SK-N-SH (cell line): ENCODE measurements around the gene TPD52L2. TPM values are rescaled to one million over a fixed set of nuclear protein-coding genes. Genes with fewer than 3 reads are reported as not detected.

Source experiments
- CTCF ChIA-PET: fragments of 300-600, 350-600 bp; formaldehyde crosslinking; extraction: SDS; loops from one replicate; lab custom pipeline; 2021; lab: Yijun Ruan, JAX
- POLR2A ChIA-PET: fragments of 350-600 bp; sonication (Branson Sonifier 250); formaldehyde crosslinking; extraction: SDS; loops from one replicate; lab custom pipeline; 2020; ENCODE audit warnings: antibody characterized with exemption, inconsistent platforms; lab: Yijun Ruan, JAX
- DNase-seq: peaks from one replicate; pipeline ENCODE4 v3.0.0; 2012
- H2AFZ ChIP-seq: fragments of 200-600 bp; sonication (generic); 2 replicates; pipeline ENCODE4 v1.8.1; 2016; ENCODE audit warnings: antibody characterized with exemption, mild to moderate bottlenecking, low read depth
- H3F3A ChIP-seq: fragments of 200-600 bp; sonication (generic); replicated peaks from 2 replicates; pipeline ENCODE3; 2016; ENCODE audit warnings: antibody characterized with exemption, mild to moderate bottlenecking; ENCODE audit not compliant: insufficient read depth
- H3K27ac ChIP-seq, 2 experiments: fragments of 200-500 bp in 1 of 2; fragments of 200-600 bp in 1 of 2; sonication (Bioruptor generic) in 1 of 2; sonication (generic), shearing (Covaris generic) in 1 of 2; 2 replicates each; pipeline versions ENCODE4 v1.5.1 to v1.6.1; 2014 to 2016; ENCODE audit warnings: low read depth in 2 of 2, inconsistent platforms in 1 of 2, low read length in 1 of 2, mild to moderate bottlenecking in 1 of 2, mixed read lengths in 1 of 2
- H3K27me3 ChIP-seq: fragments of 200-600 bp; sonication (generic), shearing (Covaris generic); 2 replicates; pipeline ENCODE4 v1.6.1; 2016; ENCODE audit warnings: mixed run types; ENCODE audit not compliant: insufficient read depth
- H3K36me3 ChIP-seq, 2 experiments: fragments of 200-500 bp in 1 of 2; fragments of 200-600 bp in 1 of 2; sonication (Bioruptor generic) in 1 of 2; sonication (generic) in 1 of 2; replicated peaks in 1 of 2; 2 replicates each; pipeline versions ENCODE3 to v1.5.1; 2014 to 2016; ENCODE audit warnings: low read length in 1 of 2, mild to moderate bottlenecking in 1 of 2; ENCODE audit not compliant: insufficient read depth in 2 of 2, control insufficient read depth in 1 of 2
- H3K4me1 ChIP-seq, 2 experiments: fragments of 200-500 bp in 1 of 2; fragments of 200-600 bp in 1 of 2; sonication (Bioruptor generic) in 1 of 2; sonication (generic), shearing (Covaris generic) in 1 of 2; 2 replicates each; pipeline versions ENCODE4 v1.5.1 to v1.6.1; 2014 to 2016; ENCODE audit warnings: low read depth in 1 of 2, low read length in 1 of 2, mixed run types in 1 of 2; ENCODE audit not compliant: insufficient read depth in 2 of 2, control insufficient read depth in 1 of 2
- H3K4me2 ChIP-seq: fragments of 200-600 bp; sonication (generic), shearing (Covaris generic); 2 replicates; pipeline ENCODE4 v1.6.1; 2017; ENCODE audit warnings: mixed run types
- H3K4me3 ChIP-seq, 2 experiments: fragments of 200-500 bp in 1 of 2; fragments of 200-600 bp in 1 of 2; sonication (Bioruptor generic) in 1 of 2; sonication (generic), shearing (Covaris generic) in 1 of 2; 2 replicates each; pipeline versions ENCODE4 v1.5.1 to v1.8.1; 2014 to 2016; ENCODE audit warnings: low read depth in 2 of 2, inconsistent platforms in 1 of 2, low read length in 1 of 2, mild to moderate bottlenecking in 1 of 2, mixed read lengths in 1 of 2, moderate library complexity in 1 of 2
- H3K79me2 ChIP-seq: fragments of 200-600 bp; sonication (generic); 2 replicates; pipeline ENCODE4 v1.8.1; 2017; ENCODE audit warnings: mild to moderate bottlenecking; ENCODE audit not compliant: insufficient read depth
- H3K9ac ChIP-seq: fragments of 200-600 bp; sonication (generic); 2 replicates; pipeline ENCODE4 v1.6.1; 2017; ENCODE audit warnings: mixed run types
- H3K9me2 ChIP-seq: fragments of 200-600 bp; sonication (generic); 2 replicates; pipeline ENCODE4 v1.6.1; 2017; ENCODE audit warnings: mixed run types
- H3K9me3 ChIP-seq: fragments of 200-600 bp; sonication (generic); 2 replicates; pipeline ENCODE4 v1.6.1; 2017; ENCODE audit warnings: mixed run types, mild to moderate bottlenecking, moderate library complexity
- H4K20me1 ChIP-seq: fragments of 200-600 bp; sonication (generic); 2 replicates; pipeline ENCODE4 v1.6.1; 2017; ENCODE audit warnings: mild to moderate bottlenecking, mixed run types; ENCODE audit not compliant: insufficient read depth
- CHD2 ChIP-seq: fragments of 150-350 bp; IDR thresholded peaks from 2 replicates; pipeline ENCODE4 v1.6.1; 2018; ENCODE audit warnings: low read length; ENCODE audit not compliant: partially characterized antibody
- CTCF ChIP-seq: fragments of 200-600 bp; sonication (generic); IDR thresholded peaks from 2 replicates; pipeline ENCODE4 v1.6.1; 2017; ENCODE audit warnings: antibody characterized with exemption, mild to moderate bottlenecking, moderate library complexity
- EP300 ChIP-seq, 2 experiments: IDR thresholded peaks; 2 replicates each; pipeline versions ENCODE4 v1.4.0 to v1.6.1; 2012; ENCODE audit warnings: borderline replicate concordance in 1 of 2, low read depth in 1 of 2, low read length in 1 of 2
- EZH2phosphoT487 ChIP-seq: fragments of 200-600 bp; sonication (generic); IDR thresholded peaks from 2 replicates; pipeline ENCODE4 v1.6.1; 2017; ENCODE audit warnings: low read depth, mixed run types, mild to moderate bottlenecking, antibody characterized with exemption, moderate library complexity, borderline replicate concordance
- FOXM1 ChIP-seq: IDR thresholded peaks from 2 replicates; pipeline ENCODE4 v1.4.0; 2012; ENCODE audit warnings: low read depth, mild to moderate bottlenecking
- GATA2 ChIP-seq: sonication (generic); formaldehyde crosslinking; IDR thresholded peaks from 2 replicates; pipeline ENCODE4 v1.5.0; 2020; ENCODE audit warnings: mild to moderate bottlenecking, missing genetic modification reagents
- MAX ChIP-seq: IDR thresholded peaks from 2 replicates; pipeline ENCODE4 v1.4.0; 2012; ENCODE audit warnings: low read depth
- MXI1 ChIP-seq: IDR thresholded peaks from 2 replicates; pipeline ENCODE4 v1.6.1; 2012; ENCODE audit warnings: mild to moderate bottlenecking, low read depth, low read length, improper control_type of control experiment
- PBX3 ChIP-seq: IDR thresholded peaks from 2 replicates; pipeline ENCODE4; 2012
- REST ChIP-seq: IDR thresholded peaks from 2 replicates; pipeline ENCODE4 v1.6.1; 2012; ENCODE audit warnings: mild to moderate bottlenecking, low read depth, low read length, moderate library complexity
- RXRA ChIP-seq: IDR thresholded peaks from 2 replicates; pipeline ENCODE4 v1.4.0; 2012; ENCODE audit warnings: low read depth, mild to moderate bottlenecking, borderline replicate concordance
- SMC3 ChIP-seq: IDR thresholded peaks from 2 replicates; pipeline ENCODE4 v1.6.1; 2012; ENCODE audit warnings: low read depth, low read length, improper control_type of control experiment
- TAF1 ChIP-seq: IDR thresholded peaks from 2 replicates; pipeline ENCODE4 v1.6.1; 2012; ENCODE audit warnings: low read depth, mild to moderate bottlenecking, low read length, moderate library complexity, borderline replicate concordance
- TEAD4 ChIP-seq: IDR thresholded peaks from 2 replicates; pipeline ENCODE4 v1.4.0; 2012; ENCODE audit warnings: mild to moderate bottlenecking, borderline replicate concordance; ENCODE audit not compliant: insufficient read depth
- YY1 ChIP-seq: IDR thresholded peaks from 2 replicates; pipeline ENCODE4 v1.4.0; 2012; ENCODE audit warnings: low read depth, mild to moderate bottlenecking
- ZBTB33 ChIP-seq: IDR thresholded peaks from 2 replicates; pipeline ENCODE4 v1.4.0; 2012; ENCODE audit warnings: low read depth, borderline replicate concordance
- WGBS: methylation state at CpG from one replicate; pipeline ENCODE4 v1.1.6; 2017; ENCODE audit warnings: low lambda C conversion rate; 5-methylcytosine and 5-hydroxymethylcytosine counted together
- polyA plus RNA-seq, 3 experiments: library from polyadenylated mRNA; depleted of rRNA; stranded (reverse); fragments of >200 nt; gene quantifications; 2 replicates each; pipeline ENCODE4 v1.2.3, GENCODE V29; 2012

The TPD52L2 gene
- polyA plus RNA-seq, 1 of the 3 experiments (the other 2 are of a cell fraction): 137 TPM

GRCh38 chr20:63898882-63899558 lies 34.0 kb downstream of the TPD52L2 start:
- Histone ChIP-seq H3K9ac (no peak overlapping the region), H4K20me1 (peaks cover 78% of the 10 kb centered on the region), H3K4me3 (no peak overlapping the region), H3K4me2 (no peak overlapping the region), H3K27ac (no peak overlapping the region), H3F3A (peaks cover 3% of the 10 kb centered on the region), H3K79me2 (peaks cover 87% of the 10 kb centered on the region), H3K27me3 (no peaks in the 10 kb centered on the region), H3K36me3 (no peaks in the 10 kb centered on the region), H3K9me3 (no peaks in the 10 kb centered on the region), H2AFZ (no peak overlapping the region), H3K4me1 (peaks cover 7 to 14% of the 10 kb centered on the region in 2 experiments; a peak in 3 of 4 replicates), H3K9me2 (no peaks in the 10 kb centered on the region)
- POLR2A ChIA-PET: no interaction called here
- DNase-seq: no peak
- WGBS: 95% methylated on average over 10 of the region's 10 CpGs
- TF ChIP-seq RXRA (no peak), REST (no peak), MXI1 (no peak), FOXM1 (no peak), CTCF (no peak), GATA2 (CRISPR knock-in tag) (no peak), ZBTB33 (no peak)
- CTCF ChIA-PET: no interaction called here

GRCh38 chr20:63900413-63900812 lies 35.3 kb downstream of the TPD52L2 start:
- H2AFZ ChIP-seq: no peak overlapping the region
- H4K20me1 ChIP-seq: peaks cover 90% of the 10 kb centered on the region
- ChIA-PET POLR2A (no interaction called here), CTCF (interaction anchor here (1.3 kb wide), 1 partner anchor 125 kb away, joined by 3 read pairs; no protein-coding TSS in a partner anchor)
- H3K4me2 ChIP-seq: no peak overlapping the region
- no peaks in the 10 kb centered on the region for H3K27me3 ChIP-seq
- H3F3A ChIP-seq: no peaks in the 10 kb centered on the region
- no peaks in the 10 kb centered on the region for H3K9me3 ChIP-seq
- H3K36me3 ChIP-seq: no peaks in the 10 kb centered on the region
- no peak overlapping the region for H3K9ac ChIP-seq
- H3K27ac ChIP-seq: no peak overlapping the region
- peaks cover 100% of the 10 kb centered on the region for H3K79me2 ChIP-seq
- H3K9me2 ChIP-seq: no peaks in the 10 kb centered on the region
- no peak for DNase-seq
- H3K4me3 ChIP-seq: no peak overlapping the region
- H3K4me1 ChIP-seq: peaks cover 7% of the 10 kb centered on the region in 2 experiments; a peak in 3 of 4 replicates
- WGBS: 100% methylated on average over 3 of the region's 3 CpGs
- no peak for TF ChIP-seq SMC3
- TF ChIP-seq MXI1: no peak
- TF ChIP-seq CHD2: no peak
- TF ChIP-seq TAF1: no peak
- no peak for TF ChIP-seq TEAD4
- no peak for TF ChIP-seq MAX
- TF ChIP-seq YY1: no peak
- TF ChIP-seq EZH2phosphoT487: no peak
- TF ChIP-seq GATA2 (CRISPR knock-in tag): no peak
- TF ChIP-seq PBX3: no peak
- no peak for TF ChIP-seq EP300 (IDR thresholded peaks at IDR 0.05; ENCODE audit: borderline replicate concordance in 1 of 2, low read depth in 1 of 2, low read length in 1 of 2)
